GM23248 (cell line): ENCODE measurements around the gene KLHDC8B. TPM values are rescaled to one million over a fixed set of nuclear protein-coding genes. Genes with fewer than 3 reads are reported as not detected.
"Not testable (repeated sequence)": the region's sequence is repeated elsewhere in the genome, so short reads cannot be mapped to it uniquely, and the experiment has no call there.

Source experiments
- DNase-seq: peaks from one replicate; pipeline ENCODE4 v3.0.0-alpha.2; 2015
- H2AFZ ChIP-seq: fragments of 200-600 bp; sonication (generic); 2 replicates; pipeline ENCODE4 v1.6.1; 2016; ENCODE audit warnings: antibody characterized with exemption
- H3F3A ChIP-seq: fragments of 200-600 bp; sonication (generic); 2 replicates; pipeline ENCODE4 v1.6.1; 2016; ENCODE audit warnings: mild to moderate bottlenecking, antibody characterized with exemption, mixed run types; ENCODE audit not compliant: insufficient read depth
- H3K27ac ChIP-seq: fragments of 200-600 bp; sonication (generic); 2 replicates; pipeline ENCODE4 v1.5.1; 2016; ENCODE audit warnings: mild to moderate bottlenecking
- H3K27me3 ChIP-seq: fragments of 200-600 bp; sonication (generic); replicated peaks from 2 replicates; pipeline ENCODE4 v1.6.1; 2016; ENCODE audit warnings: mild to moderate bottlenecking; ENCODE audit not compliant: insufficient read depth
- H3K36me3 ChIP-seq: fragments of 200-600 bp; sonication (generic); 2 replicates; pipeline ENCODE4 v1.6.1; 2016; ENCODE audit warnings: low read depth, mild to moderate bottlenecking
- H3K4me1 ChIP-seq: fragments of 200-600 bp; sonication (generic); 2 replicates; pipeline ENCODE4 v1.6.1; 2016; ENCODE audit warnings: mild to moderate bottlenecking; ENCODE audit not compliant: insufficient read depth
- H3K4me2 ChIP-seq: fragments of 200-600 bp; sonication (generic); one replicate; pipeline ENCODE4 v1.6.1; 2016; ENCODE audit warnings: mild to moderate bottlenecking; ENCODE audit not compliant: unreplicated experiment
- H3K4me3 ChIP-seq: fragments of 200-600 bp; sonication (generic); 2 replicates; pipeline ENCODE4 v1.5.1; 2016; ENCODE audit warnings: mild to moderate bottlenecking
- H3K79me2 ChIP-seq: fragments of 200-600 bp; sonication (generic); 2 replicates; pipeline ENCODE4 v1.6.1; 2016; ENCODE audit warnings: mild to moderate bottlenecking; ENCODE audit not compliant: insufficient read depth
- H3K9ac ChIP-seq: fragments of 200-600 bp; sonication (generic); 2 replicates; pipeline ENCODE4 v1.6.1; 2016; ENCODE audit warnings: mild to moderate bottlenecking
- H3K9me2 ChIP-seq: fragments of 200-600 bp; sonication (generic); 2 replicates; pipeline ENCODE4 v1.6.1; 2016; ENCODE audit warnings: mixed run types, mild to moderate bottlenecking, moderate library complexity; ENCODE audit not compliant: insufficient read depth
- H3K9me3 ChIP-seq: fragments of 200-600 bp; sonication (generic); one replicate; pipeline ENCODE4 v1.6.1; 2017; ENCODE audit warnings: low read depth
- H4K20me1 ChIP-seq: fragments of 200-600 bp; sonication (generic); 2 replicates; pipeline ENCODE4 v1.6.0; 2016; ENCODE audit not compliant: insufficient read depth
- EZH2 ChIP-seq: fragments of 200-600 bp; sonication (generic); IDR thresholded peaks from 2 replicates; pipeline ENCODE4 v1.6.1; 2018; ENCODE audit warnings: antibody characterized with exemption, mild to moderate bottlenecking; ENCODE audit not compliant: insufficient read depth, poor library complexity, severe bottlenecking
- EZH2phosphoT487 ChIP-seq: fragments of 200-600 bp; sonication (generic); IDR thresholded peaks from 2 replicates; pipeline ENCODE4 v1.6.1; 2018; ENCODE audit warnings: antibody characterized with exemption, moderate library complexity, mild to moderate bottlenecking, low read depth; ENCODE audit not compliant: insufficient read depth
- WGBS, 2 experiments: methylation state at CpG; one replicate each; pipeline ENCODE4 v1.1.6; 2015 to 2017; ENCODE audit warnings: low lambda C conversion rate in 2 of 2, low coverage in 1 of 2; ENCODE audit errors: missing lambda C conversion rate in 2 of 2; 5-methylcytosine and 5-hydroxymethylcytosine counted together
- in situ Hi-C: fragments of 300-500 bp; cut with MboI; formaldehyde crosslinking; loops from 2 replicates; pipeline ENCODE4 v1.15.0; 2020
- polyA plus RNA-seq: library from polyadenylated mRNA; unstranded; fragments of >200 nt; fragmentation: Nextera tagmentation; extraction: Ambion mirVana; gene quantifications from 2 replicates; pipeline ENCODE4 v1.2.1, GENCODE V29; 2016
- total RNA-seq: library from RNA; depleted of rRNA; stranded (reverse); fragments of >200 nt; shearing (Covaris generic); gene quantifications from 2 replicates; pipeline ENCODE4 v1.2.3, GENCODE V29; 2014

Gene KLHDC8B
- total and polyA plus RNA-seq, 2 experiments from 2014 or later, result 13.5 to 19.5 TPM

DNA sequence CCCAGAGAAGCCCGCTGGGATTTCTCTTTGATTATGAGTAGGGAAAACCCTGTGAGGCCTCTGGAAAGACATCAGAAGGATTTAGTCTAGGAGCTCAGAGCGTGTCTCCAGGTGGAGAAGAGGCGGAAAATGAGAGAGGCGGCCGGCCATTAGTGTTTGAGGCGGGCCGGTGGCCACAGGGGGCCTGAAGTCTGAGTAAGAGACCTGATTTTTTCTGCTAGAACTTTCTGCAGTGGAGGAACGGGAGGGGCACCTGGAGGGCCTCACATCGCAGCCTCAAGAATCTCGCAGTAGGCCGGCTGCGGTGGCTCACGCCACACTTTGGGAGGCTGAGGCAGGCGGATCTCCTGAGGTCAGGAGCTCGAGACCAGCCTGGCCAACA lies 28.5 kb downstream of the KLHDC8B start:
- no peaks in the 10 kb centered on the region for H3K36me3 ChIP-seq
- no peaks in the 10 kb centered on the region; the same call in 1 of the 2 replicates for H3K4me1 ChIP-seq
- H3F3A ChIP-seq, result peaks cover 10% of the 10 kb centered on the region; the same call in 1 of the 2 replicates
- peak overlapping the region; percentile 90 for H3K9ac ChIP-seq
- H3K27ac ChIP-seq, result peak overlapping the region; percentile 89
- peak overlapping the region; percentile 65 for H2AFZ ChIP-seq
- H3K9me3 ChIP-seq, result no peaks in the 10 kb centered on the region
- in situ Hi-C loops, result no loop called here
- TF ChIP-seq EZH2phosphoT487 (no peak), EZH2 (no peak)
- H4K20me1 ChIP-seq, result no peaks in the 10 kb centered on the region
- no peaks in the 10 kb centered on the region for H3K9me2 ChIP-seq
- no peaks in the 10 kb centered on the region for H3K27me3 ChIP-seq
- H3K79me2 ChIP-seq, result peaks cover 27% of the 10 kb centered on the region
- DNase-seq, result peak; percentile 63
- H3K4me2 ChIP-seq, result peak overlapping the region; percentile 79
- H3K4me3 ChIP-seq, result peak overlapping the region; percentile 75
- WGBS, 2 experiments, result 48 to 59% methylated on average over 15 of the region's 15 CpGs

DNA sequence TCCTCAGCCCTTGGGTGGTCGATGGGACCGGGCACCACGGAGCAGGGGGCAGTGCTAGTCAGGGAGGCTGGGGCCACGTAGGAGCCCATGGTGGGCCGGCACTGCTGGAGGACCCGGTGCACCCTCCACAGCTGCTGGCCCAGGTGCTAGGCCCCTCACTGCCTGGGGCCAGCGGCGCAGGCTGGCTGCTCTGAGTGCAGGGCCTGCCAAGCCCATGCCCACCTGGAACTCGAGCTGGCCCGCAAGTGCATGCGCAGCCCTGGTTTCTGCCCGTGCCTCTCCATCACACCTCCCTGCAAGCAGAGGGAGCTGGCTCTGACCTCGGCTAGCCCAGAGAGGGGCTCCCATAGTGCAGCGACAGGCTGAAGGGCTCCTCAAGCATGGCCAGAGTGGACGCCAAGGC lies 42.1 kb downstream of the KLHDC8B start:
- TF ChIP-seq EZH2 (no peak), EZH2phosphoT487 (no peak)
- H3F3A ChIP-seq, result peaks cover 2% of the 10 kb centered on the region; the same call in 1 of the 2 replicates
- WGBS, 2 experiments, result 91% methylated on average over 10 to 13 of the region's 15 CpGs
- no peaks in the 10 kb centered on the region for H3K9me3 ChIP-seq
- H3K4me2 ChIP-seq, result no peak overlapping the region
- no peaks in the 10 kb centered on the region for H4K20me1 ChIP-seq
- H3K36me3 ChIP-seq, result no peaks in the 10 kb centered on the region
- no peak overlapping the region for H3K4me3 ChIP-seq
- H3K79me2 ChIP-seq, result no peaks in the 10 kb centered on the region
- H3K27me3 ChIP-seq, result no peaks in the 10 kb centered on the region
- no peaks in the 10 kb centered on the region for H3K4me1 ChIP-seq
- no peak overlapping the region for H2AFZ ChIP-seq
- no peaks in the 10 kb centered on the region for H3K9me2 ChIP-seq
- in situ Hi-C loops, result no loop called here
- no peak overlapping the region for H3K9ac ChIP-seq
- DNase-seq, result no peak
- no peak overlapping the region for H3K27ac ChIP-seq

- TF ChIP-seq EZH2phosphoT487, result no peak
- TF ChIP-seq EZH2, result no peak
- Histone ChIP-seq H3K4me1 (no peaks in the 10 kb centered on the region), H3K79me2 (no peaks in the 10 kb centered on the region), H3K9me2 (no peaks in the 10 kb centered on the region), H3K4me3 (no peak overlapping the region), H3K9me3 (no peaks in the 10 kb centered on the region), H3K27me3 (no peaks in the 10 kb centered on the region), H3K4me2 (no peak overlapping the region), H4K20me1 (no peaks in the 10 kb centered on the region), H3K9ac (no peak overlapping the region), H2AFZ (no peak overlapping the region), H3K27ac (no peak overlapping the region), H3K36me3 (no peaks in the 10 kb centered on the region), H3F3A (peaks cover 7% of the 10 kb centered on the region)
- in situ Hi-C loops, result no loop called here
- WGBS, 2 experiments, result 77 to 79% methylated on average over 2 of the region's 2 CpGs
- DNase-seq, result no peak
Measured at GRCh38 chr3:49213998-49214397, 42.6 kb downstream of the KLHDC8B start.

DNA sequence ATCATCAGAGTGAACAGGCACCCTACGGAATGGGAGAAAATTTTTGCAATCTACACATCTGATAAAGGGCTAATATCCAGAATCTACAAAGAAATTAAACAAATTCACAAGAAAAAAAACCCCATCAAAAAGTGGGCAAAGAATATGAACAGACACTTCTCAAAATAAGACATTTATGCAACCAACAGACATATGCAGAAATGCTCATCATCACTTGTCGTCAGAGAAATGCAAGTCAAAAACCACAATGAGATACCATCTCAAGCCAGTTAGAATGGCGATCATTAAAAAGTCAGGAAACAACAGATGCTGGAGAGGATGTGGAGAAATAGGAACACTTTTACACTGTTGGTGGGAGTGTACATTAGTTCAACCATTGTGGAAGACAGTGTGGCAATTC lies 45.3 kb downstream of the KLHDC8B start:
- H3K79me2 ChIP-seq, H3K9me3 ChIP-seq, DNase-seq, H3K9me2 ChIP-seq, H3K4me3 ChIP-seq, H4K20me1 ChIP-seq, H2AFZ ChIP-seq, H3K4me2 ChIP-seq, H3K36me3 ChIP-seq, in situ Hi-C loops, H3K4me1 ChIP-seq, H3K27me3 ChIP-seq, H3K9ac ChIP-seq, H3K27ac ChIP-seq, H3F3A ChIP-seq: not testable (repeated sequence)
- WGBS, 2 experiments, result 90 to 94% methylated on average over 3 of the region's 3 CpGs

- H3K27me3 ChIP-seq, H3K4me3 ChIP-seq, H3K9me3 ChIP-seq, H3K79me2 ChIP-seq, DNase-seq, in situ Hi-C loops, H2AFZ ChIP-seq, H3K36me3 ChIP-seq, H3K9me2 ChIP-seq, H3K27ac ChIP-seq, H3F3A ChIP-seq, H4K20me1 ChIP-seq, H3K4me1 ChIP-seq, H3K9ac ChIP-seq, H3K4me2 ChIP-seq: not testable (repeated sequence)
Measured at GRCh38 chr3:49217108-49217507, 45.7 kb downstream of the KLHDC8B start.
